PC-9 (cell line): ENCODE measurements around the gene TAF4. TPM values are rescaled to one million over a fixed set of nuclear protein-coding genes. Genes with fewer than 3 reads are reported as not detected.

Source experiments
- BruUV-seq: library from RNA; stranded (reverse); fragments of 400-500 nt; replicated peaks from 2 replicates; lab custom pipeline; 2021; lab: Mats Ljungman, UMichigan
- CTCF ChIA-PET: fragments of 300-600 bp; sonication (Branson Sonifier 250); formaldehyde crosslinking; loops from one replicate; lab custom pipeline; 2022; ENCODE audit warnings: antibody characterized with exemption; lab: Charles Lee
- POLR2A ChIA-PET: fragments of 300-600 bp; sonication (Branson Sonifier 250); formaldehyde crosslinking; loops from one replicate; lab custom pipeline; 2022; ENCODE audit warnings: antibody characterized with exemption; ENCODE audit not compliant: unreplicated experiment; lab: Charles Lee
- DNase-seq, 2 experiments: peaks; one replicate each; pipeline versions ENCODE4 v3.0.0 to v3.0.0-alpha.2; 2015 to 2022; ENCODE audit warnings: mixed read lengths in 1 of 2
- H2AFZ ChIP-seq: fragments of 200-600 bp; sonication (generic); 2 replicates; pipeline ENCODE4 v1.8.1; 2017; ENCODE audit warnings: antibody characterized with exemption
- H3F3A ChIP-seq: fragments of 200-600 bp; sonication (generic); 2 replicates; pipeline ENCODE4 v1.8.1; 2017; ENCODE audit warnings: antibody characterized with exemption, mild to moderate bottlenecking, low read depth; ENCODE audit not compliant: insufficient read depth
- H3K27ac ChIP-seq: fragments of 200-600 bp; sonication (generic); 2 replicates; pipeline ENCODE4 v1.6.1; 2016; ENCODE audit warnings: mixed run types
- H3K27me3 ChIP-seq: fragments of 200-600 bp; sonication (generic); 2 replicates; pipeline ENCODE4 v1.6.1; 2016; ENCODE audit warnings: low read depth, mixed run types; ENCODE audit not compliant: insufficient read depth
- H3K36me3 ChIP-seq: fragments of 200-600 bp; sonication (generic); 2 replicates; pipeline ENCODE4 v1.6.1; 2016; ENCODE audit warnings: low read depth, mixed run types
- H3K4me1 ChIP-seq: fragments of 200-600 bp; sonication (generic); replicated peaks from 2 replicates; pipeline ENCODE4 v1.6.1; 2016; ENCODE audit warnings: mixed run types; ENCODE audit not compliant: insufficient read depth
- H3K4me2 ChIP-seq: fragments of 200-600 bp; sonication (generic); 2 replicates; pipeline ENCODE4 v1.6.1; 2017; ENCODE audit warnings: mixed run types
- H3K4me3 ChIP-seq: fragments of 200-600 bp; sonication (generic); 2 replicates; pipeline ENCODE4 v1.6.1; 2016; ENCODE audit warnings: mixed run types
- H3K79me2 ChIP-seq: fragments of 200-600 bp; sonication (generic); 2 replicates; pipeline ENCODE4 v1.6.1; 2017; ENCODE audit warnings: low read depth, mixed run types
- H3K9me2 ChIP-seq: fragments of 200-600 bp; sonication (generic); 2 replicates; pipeline ENCODE4 v1.8.1; 2017; ENCODE audit warnings: mild to moderate bottlenecking; ENCODE audit not compliant: insufficient read depth
- H3K9me3 ChIP-seq: fragments of 200-600 bp; sonication (generic); 2 replicates; pipeline ENCODE4 v1.8.1; 2016; ENCODE audit warnings: low read depth; ENCODE audit not compliant: insufficient read depth
- H4K20me1 ChIP-seq: fragments of 200-600 bp; sonication (generic); 2 replicates; pipeline ENCODE4 v1.8.1; 2017; ENCODE audit not compliant: insufficient read depth
- CTCF ChIP-seq: fragments of 200-600 bp; sonication (generic); conservative IDR thresholded peaks from 2 replicates; pipeline ENCODE4 v1.6.1; 2017; ENCODE audit warnings: mixed run types, antibody characterized with exemption, mild to moderate bottlenecking, moderate library complexity
- EZH2 ChIP-seq: fragments of 200-600 bp; sonication (generic); IDR thresholded peaks from 2 replicates; pipeline ENCODE4 v1.8.0; 2017; ENCODE audit warnings: antibody characterized with exemption, low read depth
- intact Hi-C: fragments of 100-400 bp; cut with micrococcal nuclease; formaldehyde crosslinking; loops from one replicate; pipeline ENCODE4 v1.10.0; 2022; ENCODE audit not compliant: unreplicated experiment
- total RNA-seq: library from RNA; stranded (reverse); gene quantifications from 2 replicates; pipeline ENCODE4 v1.2.3, GENCODE V29; 2021

Gene TAF4
- total RNA-seq, 1 experiment from 2014 or later, result 32.5 TPM

GRCh38 chr20:62097881-62098407 is 32.3 kb upstream of the TAF4 start:
- H3K4me3 ChIP-seq, result no peak overlapping the region
- H3K36me3 ChIP-seq, result no peaks in the 10 kb centered on the region
- intact Hi-C loops, result no loop called here
- H3K4me2 ChIP-seq, result no peak overlapping the region
- no peaks in the 10 kb centered on the region for H4K20me1 ChIP-seq
- TF ChIP-seq EZH2 (no peak), CTCF (no peak)
- H2AFZ ChIP-seq, result no peak overlapping the region
- no peak for DNase-seq
- no peaks in the 10 kb centered on the region for H3K79me2 ChIP-seq
- POLR2A ChIA-PET, result no interaction called here
- BruUV-seq, result no TSS peak
- H3K9me2 ChIP-seq, result no peaks in the 10 kb centered on the region
- peaks cover 15% of the 10 kb centered on the region for H3K9me3 ChIP-seq
- peaks cover 5% of the 10 kb centered on the region; the same call in 1 of the 2 replicates for H3F3A ChIP-seq
- no peaks in the 10 kb centered on the region for H3K4me1 ChIP-seq
- CTCF ChIA-PET, result no interaction called here
- peaks cover 65% of the 10 kb centered on the region for H3K27me3 ChIP-seq
- H3K27ac ChIP-seq, result no peak overlapping the region

- CTCF ChIA-PET, result no interaction called here
These were observed 31.0 kb upstream of the TAF4 start for GRCh38 chr20:62096421-62097380.

GRCh38 chr20:62089393-62089792 is 23.7 kb upstream of the TAF4 start:
- Histone ChIP-seq H3K27me3 (peaks cover 63% of the 10 kb centered on the region), H3K9me3 (no peaks in the 10 kb centered on the region), H4K20me1 (no peaks in the 10 kb centered on the region), H3K79me2 (no peaks in the 10 kb centered on the region), H3K9me2 (no peaks in the 10 kb centered on the region), H2AFZ (no peak overlapping the region), H3K4me2 (no peak overlapping the region), H3K27ac (no peak overlapping the region), H3K36me3 (no peaks in the 10 kb centered on the region), H3K4me3 (no peak overlapping the region), H3K4me1 (peaks cover 6% of the 10 kb centered on the region), H3F3A (peaks cover 4% of the 10 kb centered on the region; the same call in 1 of the 2 replicates)
- ChIA-PET POLR2A (interaction anchor here (0.7 kb wide), 1 partner anchor 28 kb away, joined by 5 read pairs; no protein-coding TSS in a partner anchor), CTCF (no interaction called here)
- no peak for TF ChIP-seq EZH2
- TF ChIP-seq CTCF, result no peak
- no peak for DNase-seq
- intact Hi-C loops, result no loop called here
- BruUV-seq, result no TSS peak

More at GRCh38 chr20:62096421-62097380, 31.0 kb upstream of the TAF4 start:
- POLR2A ChIA-PET, result no interaction called here
- no peak overlapping the region for H2AFZ ChIP-seq
- no peaks in the 10 kb centered on the region for H3K4me1 ChIP-seq
- no peaks in the 10 kb centered on the region for H3K36me3 ChIP-seq
- peaks cover 65% of the 10 kb centered on the region for H3K27me3 ChIP-seq
- H3K27ac ChIP-seq, result no peak overlapping the region
- H3K4me3 ChIP-seq, result no peak overlapping the region
- H3K4me2 ChIP-seq, result no peak overlapping the region
- H3F3A ChIP-seq, result peaks cover 5% of the 10 kb centered on the region; the same call in 1 of the 2 replicates
- no peaks in the 10 kb centered on the region for H4K20me1 ChIP-seq
- no peaks in the 10 kb centered on the region for H3K9me2 ChIP-seq
- H3K79me2 ChIP-seq, result no peaks in the 10 kb centered on the region
- intact Hi-C loops, result no loop called here
- BruUV-seq, result no TSS peak
- TF ChIP-seq EZH2 (no peak), CTCF (no peak)
- DNase-seq, result no peak
- H3K9me3 ChIP-seq, result peaks cover 15% of the 10 kb centered on the region
